GM12865 (cell line): ENCODE results near the gene EEF2KMT.
A peak's percentile ranks its signal among the peaks of the same experiment; 100 is the strongest.
"Not testable (repeated sequence)": the region's sequence is repeated elsewhere in the genome, so short reads cannot be mapped to it uniquely, and the experiment has no call there.

Experiments
- DNase-seq: peaks from one replicate; pipeline ENCODE4 v3.0.0; 2010; ENCODE audit warnings: low read depth
- H3K4me3 ChIP-seq: 2 replicates; pipeline ENCODE4 v1.5.1; 2011; ENCODE audit warnings: mild to moderate bottlenecking, low read depth, low read length, control low read depth
- CTCF ChIP-seq: IDR thresholded peaks from 2 replicates; pipeline ENCODE4 v1.5.1; 2011; ENCODE audit warnings: low read length, control low read depth, low read depth, inconsistent platforms; ENCODE audit not compliant: insufficient read depth; ENCODE audit errors: missing control alignments

Gene EEF2KMT

GRCh38 chr16:5108505-5109158 is 11.0 kb upstream of the EEF2KMT start:
- H3K4me3 ChIP-seq = no peak overlapping the region
- no peak for TF ChIP-seq CTCF
- DNase-seq = no peak

GRCh38 chr16:5105039-5105438 is 7.4 kb upstream of the EEF2KMT start:
- DNase-seq, H3K4me3 ChIP-seq: not testable (repeated sequence)

GRCh38 chr16:5103296-5104032 is 5.9 kb upstream of the EEF2KMT start:
- H3K4me3 ChIP-seq, DNase-seq: not testable (repeated sequence)

- not testable (repeated sequence) for DNase-seq, H3K4me3 ChIP-seq
Observed at GRCh38 chr16:5099174-5099573, 1.6 kb upstream of the EEF2KMT start.

- peak overlapping the region; percentile 64 for H3K4me3 ChIP-seq
- peak; percentile 70 for DNase-seq
Observed at GRCh38 chr16:5098221-5099159, 895 bp upstream of the EEF2KMT start.

GRCh38 chr16:5097061-5097469 is 530 bp downstream of the EEF2KMT start:
- peak; percentile 51 for DNase-seq
- peak overlapping the region; percentile 76 for H3K4me3 ChIP-seq

GRCh38 chr16:5096437-5097060 is 1.0 kb downstream of the EEF2KMT start:
- H3K4me3 ChIP-seq = peak overlapping the region; percentile 76
- DNase-seq = not testable (repeated sequence)

GRCh38 chr16:5095145-5095830 is 2.3 kb downstream of the EEF2KMT start:
- DNase-seq, H3K4me3 ChIP-seq: not testable (repeated sequence)

- not testable (repeated sequence) for H3K4me3 ChIP-seq
Observed at GRCh38 chr16:5093746-5094145, 3.8 kb downstream of the EEF2KMT start.

GRCh38 chr16:5093081-5093480 is 4.5 kb downstream of the EEF2KMT start:
- H3K4me3 ChIP-seq, DNase-seq: not testable (repeated sequence)

More at GRCh38 chr16:5093746-5094145, 3.8 kb downstream of the EEF2KMT start:
- DNase-seq = not testable (repeated sequence)

- DNase-seq, H3K4me3 ChIP-seq: not testable (repeated sequence)
Observed at GRCh38 chr16:5090592-5090991, 7.0 kb downstream of the EEF2KMT start.

- not testable (repeated sequence) for H3K4me3 ChIP-seq, DNase-seq
Observed at GRCh38 chr16:5089911-5090555, 7.6 kb downstream of the EEF2KMT start.

GRCh38 chr16:5088936-5089335 is 8.7 kb downstream of the EEF2KMT start:
- not testable (repeated sequence) for H3K4me3 ChIP-seq, DNase-seq

- H3K4me3 ChIP-seq, DNase-seq: not testable (repeated sequence)
Observed at GRCh38 chr16:5088086-5088790, 9.4 kb downstream of the EEF2KMT start.

- DNase-seq, H3K4me3 ChIP-seq: not testable (repeated sequence)
Observed at GRCh38 chr16:5085716-5086115, 11.9 kb downstream of the EEF2KMT start.
